HEK293 (cell line): ENCODE measurements around the gene PRUNE1.

ENCODE experiments used
- YY1 ChIP-seq: fragments of 450-650 bp; formaldehyde crosslinking; IDR thresholded peaks from 2 replicates; pipeline ENCODE4 v1.5.1; 2018; ENCODE audit warnings: missing biosample characterization, missing genetic modification characterization
- ZNF274 ChIP-seq, 2 experiments: fragments of 200-500 bp in 1 of 2; fragments of 450-650 bp in 1 of 2; sonication (Bioruptor generic) in 1 of 2; formaldehyde crosslinking in 1 of 2; IDR thresholded peaks; 2 replicates each; pipeline versions ENCODE4 v1.5.1 to v1.6.1; 2014 to 2016; ENCODE audit warnings: borderline replicate concordance in 1 of 2, inconsistent platforms in 1 of 2, low read length in 1 of 2, missing biosample characterization in 1 of 2, missing genetic modification characterization in 1 of 2
- ZNF423 ChIP-seq: fragments of 450-650 bp; formaldehyde crosslinking; IDR thresholded peaks from 2 replicates; pipeline ENCODE4 v1.5.1; 2016; ENCODE audit warnings: missing biosample characterization, missing genetic modification characterization
- TF ChIP-seq, protein P1 (sequence below): fragments of 450-650 bp; formaldehyde crosslinking; IDR thresholded peaks from 2 replicates; pipeline ENCODE4 v1.5.1; 2016; ENCODE audit warnings: missing biosample characterization, missing genetic modification characterization

GRCh38 chr1:151056149-151056548, 47.9 kb downstream of the PRUNE1 start:
- no peak for TF ChIP-seq ZNF274 (IDR thresholded peaks at IDR 0.05; ENCODE audit: low read length)
- no peak for TF ChIP-seq ZNF274 (tag by site-specific recombination; IDR thresholded peaks at IDR 0.05; ENCODE audit: borderline replicate concordance)
- no peak for TF ChIP-seq ZNF423 (tag by site-specific recombination)
- no peak for TF ChIP-seq YY1
- TF ChIP-seq, protein P1, sequence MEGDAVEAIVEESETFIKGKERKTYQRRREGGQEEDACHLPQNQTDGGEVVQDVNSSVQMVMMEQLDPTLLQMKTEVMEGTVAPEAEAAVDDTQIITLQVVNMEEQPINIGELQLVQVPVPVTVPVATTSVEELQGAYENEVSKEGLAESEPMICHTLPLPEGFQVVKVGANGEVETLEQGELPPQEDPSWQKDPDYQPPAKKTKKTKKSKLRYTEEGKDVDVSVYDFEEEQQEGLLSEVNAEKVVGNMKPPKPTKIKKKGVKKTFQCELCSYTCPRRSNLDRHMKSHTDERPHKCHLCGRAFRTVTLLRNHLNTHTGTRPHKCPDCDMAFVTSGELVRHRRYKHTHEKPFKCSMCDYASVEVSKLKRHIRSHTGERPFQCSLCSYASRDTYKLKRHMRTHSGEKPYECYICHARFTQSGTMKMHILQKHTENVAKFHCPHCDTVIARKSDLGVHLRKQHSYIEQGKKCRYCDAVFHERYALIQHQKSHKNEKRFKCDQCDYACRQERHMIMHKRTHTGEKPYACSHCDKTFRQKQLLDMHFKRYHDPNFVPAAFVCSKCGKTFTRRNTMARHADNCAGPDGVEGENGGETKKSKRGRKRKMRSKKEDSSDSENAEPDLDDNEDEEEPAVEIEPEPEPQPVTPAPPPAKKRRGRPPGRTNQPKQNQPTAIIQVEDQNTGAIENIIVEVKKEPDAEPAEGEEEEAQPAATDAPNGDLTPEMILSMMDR (tag by site-specific recombination) = no peak
